Smooth muscle cell (in vitro differentiated cells): Measurements from ENCODE around the gene HAX1. TPM values are rescaled to one million over a fixed set of nuclear protein-coding genes. Genes with fewer than 3 reads are reported as not detected.
"Not testable (repeated sequence)": the region's sequence is repeated elsewhere in the genome, so short reads cannot be mapped to it uniquely, and the experiment has no call there.

Experiments
- DNase-seq: peaks from one replicate; lab custom pipeline; 2025; ENCODE audit not compliant: unreplicated experiment; lab: John Stamatoyannopoulos, UW
- H2AFZ ChIP-seq: fragments of 200-600 bp; sonication (generic); 2 replicates; pipeline ENCODE4 v1.6.0; 2016; ENCODE audit warnings: antibody characterized with exemption, low read depth, mild to moderate bottlenecking
- H3F3A ChIP-seq: fragments of 200-600 bp; sonication (generic); 2 replicates; pipeline ENCODE4 v1.6.0; 2017; ENCODE audit warnings: antibody characterized with exemption, low read depth
- H3K27ac ChIP-seq: fragments of 200-600 bp; sonication (generic); 2 replicates; pipeline ENCODE4 v1.5.1; 2016; ENCODE audit warnings: low read depth, mild to moderate bottlenecking
- H3K27me3 ChIP-seq: fragments of 200-600 bp; sonication (generic); 2 replicates; pipeline ENCODE4 v1.6.1; 2016; ENCODE audit warnings: low read depth, mild to moderate bottlenecking
- H3K36me3 ChIP-seq: fragments of 200-600 bp; sonication (generic); 2 replicates; pipeline ENCODE4 v1.5.1; 2016; ENCODE audit warnings: low read depth
- H3K4me1 ChIP-seq: fragments of 200-600 bp; sonication (generic); 2 replicates; pipeline ENCODE4 v1.5.1; 2016; ENCODE audit warnings: low read depth
- H3K4me2 ChIP-seq: fragments of 200-600 bp; sonication (generic); 2 replicates; pipeline ENCODE4 v1.6.0; 2016; ENCODE audit warnings: mild to moderate bottlenecking
- H3K4me3 ChIP-seq: fragments of 200-600 bp; sonication (generic); 2 replicates; pipeline ENCODE4 v1.5.1; 2016; ENCODE audit warnings: mild to moderate bottlenecking
- H3K79me2 ChIP-seq: fragments of 200-600 bp; sonication (generic); 2 replicates; pipeline ENCODE4 v1.6.0; 2016; ENCODE audit warnings: low read depth, mild to moderate bottlenecking
- H3K9ac ChIP-seq: fragments of 200-600 bp; sonication (generic); 2 replicates; pipeline ENCODE4 v1.6.0; 2016; ENCODE audit warnings: low read depth
- H3K9me3 ChIP-seq: fragments of 200-600 bp; sonication (generic); replicated peaks from 2 replicates; pipeline ENCODE4 v1.5.1; 2016; ENCODE audit warnings: low read depth
- H4K20me1 ChIP-seq: fragments of 200-600 bp; sonication (generic); 2 replicates; pipeline ENCODE4 v1.6.0; 2016; ENCODE audit warnings: low read depth
- WGBS: methylation state at CpG from one replicate; pipeline ENCODE4 v1.1.7; 2016; ENCODE audit warnings: low lambda C conversion rate; 5-methylcytosine and 5-hydroxymethylcytosine counted together
- polyA plus RNA-seq: library from polyadenylated mRNA; unstranded; fragments of >200 nt; fragmentation: Nextera tagmentation; extraction: Ambion mirVana; gene quantifications from 2 replicates; pipeline ENCODE4 v1.2.1, GENCODE V29; 2016
- total RNA-seq: library from RNA; depleted of rRNA; stranded (reverse); fragments of >200 nt; gene quantifications from 2 replicates; pipeline ENCODE4 v1.2.3, GENCODE V29; 2014
- TF ChIP-seq, protein P1 (sequence below): fragments of 200-600 bp; sonication (generic); IDR thresholded peaks from 2 replicates; pipeline ENCODE4 v1.5.1; 2017; ENCODE audit warnings: borderline replicate concordance, mild to moderate bottlenecking, antibody characterized with exemption; ENCODE audit not compliant: insufficient read depth, poor library complexity, severe bottlenecking

Gene HAX1
- total and polyA plus RNA-seq, 2 experiments from 2014 or later: 73.7 to 91.6 TPM

GRCh38 chr1:154313066-154313356, 40.6 kb downstream of the HAX1 start:
- Histone ChIP-seq H3F3A (no peaks in the 10 kb centered on the region), H4K20me1 (no peaks in the 10 kb centered on the region), H3K4me1 (no peaks in the 10 kb centered on the region), H3K27ac (no peak overlapping the region), H3K9ac (no peak overlapping the region), H3K4me3 (no peak overlapping the region), H3K79me2 (no peaks in the 10 kb centered on the region), H2AFZ (no peak overlapping the region), H3K4me2 (no peak overlapping the region), H3K9me3 (peaks cover 7% of the 10 kb centered on the region), H3K27me3 (no peaks in the 10 kb centered on the region), H3K36me3 (no peaks in the 10 kb centered on the region)
- 81% methylated on average over 10 of the region's 10 CpGs for WGBS
- DNase-seq: no peak
- TF ChIP-seq, protein P1, sequence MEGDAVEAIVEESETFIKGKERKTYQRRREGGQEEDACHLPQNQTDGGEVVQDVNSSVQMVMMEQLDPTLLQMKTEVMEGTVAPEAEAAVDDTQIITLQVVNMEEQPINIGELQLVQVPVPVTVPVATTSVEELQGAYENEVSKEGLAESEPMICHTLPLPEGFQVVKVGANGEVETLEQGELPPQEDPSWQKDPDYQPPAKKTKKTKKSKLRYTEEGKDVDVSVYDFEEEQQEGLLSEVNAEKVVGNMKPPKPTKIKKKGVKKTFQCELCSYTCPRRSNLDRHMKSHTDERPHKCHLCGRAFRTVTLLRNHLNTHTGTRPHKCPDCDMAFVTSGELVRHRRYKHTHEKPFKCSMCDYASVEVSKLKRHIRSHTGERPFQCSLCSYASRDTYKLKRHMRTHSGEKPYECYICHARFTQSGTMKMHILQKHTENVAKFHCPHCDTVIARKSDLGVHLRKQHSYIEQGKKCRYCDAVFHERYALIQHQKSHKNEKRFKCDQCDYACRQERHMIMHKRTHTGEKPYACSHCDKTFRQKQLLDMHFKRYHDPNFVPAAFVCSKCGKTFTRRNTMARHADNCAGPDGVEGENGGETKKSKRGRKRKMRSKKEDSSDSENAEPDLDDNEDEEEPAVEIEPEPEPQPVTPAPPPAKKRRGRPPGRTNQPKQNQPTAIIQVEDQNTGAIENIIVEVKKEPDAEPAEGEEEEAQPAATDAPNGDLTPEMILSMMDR: no peak

GRCh38 chr1:154314226-154314625, 41.8 kb downstream of the HAX1 start:
- H3K4me1 ChIP-seq, H2AFZ ChIP-seq, H3K4me2 ChIP-seq, H3K79me2 ChIP-seq, H3K36me3 ChIP-seq, H3K9ac ChIP-seq, H3K27ac ChIP-seq, H3K4me3 ChIP-seq, H3F3A ChIP-seq, DNase-seq, H3K27me3 ChIP-seq, H3K9me3 ChIP-seq, H4K20me1 ChIP-seq: not testable (repeated sequence)
- 92% methylated on average over 3 of the region's 3 CpGs for WGBS

- Histone ChIP-seq H3K4me3 (no peak overlapping the region), H3K9me3 (peaks cover 7% of the 10 kb centered on the region), H4K20me1 (no peaks in the 10 kb centered on the region)
Measured at GRCh38 chr1:154316704-154317103, 44.3 kb downstream of the HAX1 start.

DNA sequence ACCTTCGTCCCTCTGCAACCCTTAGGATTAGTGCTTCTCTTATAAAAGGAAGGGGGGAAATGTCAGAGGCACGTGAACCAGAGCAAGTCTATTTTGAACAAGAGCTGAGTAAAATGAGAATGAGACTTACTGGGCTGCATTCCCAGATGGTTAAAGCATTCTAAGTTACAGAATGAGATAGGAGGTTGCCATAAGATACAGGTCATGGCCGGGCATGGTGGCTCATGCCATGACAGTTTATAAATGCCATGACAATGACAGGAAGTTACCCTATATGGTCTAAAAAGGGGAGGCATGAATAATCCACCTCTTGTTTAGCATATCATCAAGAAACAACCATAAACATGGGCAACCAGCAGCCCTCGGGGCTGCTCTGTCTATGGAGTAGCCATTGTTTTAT, 46.0 kb downstream of the HAX1 start:
- H3K27ac ChIP-seq: no peak overlapping the region
- H3F3A ChIP-seq: no peaks in the 10 kb centered on the region
- no peaks in the 10 kb centered on the region for H3K27me3 ChIP-seq
- TF ChIP-seq, protein P1: no peak
- H3K9ac ChIP-seq: no peak overlapping the region
- WGBS: 89% methylated on average over 4 of the region's 4 CpGs
- no peaks in the 10 kb centered on the region for H3K79me2 ChIP-seq
- H3K4me3 ChIP-seq: no peak overlapping the region
- no peaks in the 10 kb centered on the region for H4K20me1 ChIP-seq
- H3K36me3 ChIP-seq: no peaks in the 10 kb centered on the region
- DNase-seq: no peak
- H2AFZ ChIP-seq: no peak overlapping the region
- H3K9me3 ChIP-seq: peaks cover 7% of the 10 kb centered on the region
- H3K4me1 ChIP-seq: no peaks in the 10 kb centered on the region
- no peak overlapping the region for H3K4me2 ChIP-seq

More at GRCh38 chr1:154316704-154317103, 44.3 kb downstream of the HAX1 start:
- TF ChIP-seq, protein P1: no peak
- Histone ChIP-seq H3K27ac (no peak overlapping the region), H3K36me3 (no peaks in the 10 kb centered on the region), H3K79me2 (no peaks in the 10 kb centered on the region), H3K9ac (no peak overlapping the region), H3K27me3 (no peaks in the 10 kb centered on the region), H2AFZ (no peak overlapping the region), H3K4me1 (no peaks in the 10 kb centered on the region), H3F3A (no peaks in the 10 kb centered on the region), H3K4me2 (no peak overlapping the region)
- no peak for DNase-seq
- 97% methylated on average over 1 of the region's 1 CpG for WGBS
